ENCODE data around the gene ETS1. TPM values are rescaled to one million over a fixed set of nuclear protein-coding genes. Genes with fewer than 3 reads are reported as not detected.

ETS1 gene
- total and polyA plus RNA-seq, 2 experiments from 2014 or later, result 25.6 to 52.6 TPM

GRCh38 chr11:128547946-128548648 is 39.3 kb downstream of the ETS1 start (continued):
- TF ChIP-seq CTCF (conservative IDR thresholded peaks at IDR 0.05; ENCODE audit: low read depth in 2 of 2) (no peak), POLR2AphosphoS5 (IDR thresholded peaks at IDR 0.05; ENCODE audit: low read depth) (no peak), JUNB (IDR thresholded peaks at IDR 0.05; ENCODE audit: unreplicated experiment) (no peak), EZH2phosphoT487 (IDR thresholded peaks at IDR 0.05; ENCODE audit: unreplicated experiment) (no peak), CREB1 (CRISPR knock-in tag; IDR thresholded peaks at IDR 0.05; ENCODE audit: low read depth) (no peak), ZNF462 (CRISPR knock-in tag; IDR thresholded peaks at IDR 0.05) (no peak)

- no peak overlapping the region for H3K4me2 ChIP-seq
- no peak for DNase-seq (ENCODE audit: low spot score)
- no peak overlapping the region for H2AFZ ChIP-seq
- peaks cover 69% of the 10 kb centered on the region for H4K20me1 ChIP-seq (replicated peaks; ENCODE audit: insufficient read depth)
- H3K9me2 ChIP-seq (ENCODE audit: insufficient read depth), result no peaks in the 10 kb centered on the region
- Mint-ChIP-seq H3K9me3 (no peaks in the 10 kb centered on the region), H3K4me3 (no peak overlapping the region), H3K4me1 (peaks cover 37% of the 10 kb centered on the region), H3K27ac (no peak overlapping the region), H3K36me3 (ENCODE audit: low read depth) (peaks cover 3% of the 10 kb centered on the region; the same call in 1 of the 3 replicates), H3K27me3 (ENCODE audit: insufficient read depth, low read depth, poor library complexity) (peaks cover 59% of the 10 kb centered on the region)
- peaks cover 42% of the 10 kb centered on the region for H3K4me1 ChIP-seq (ENCODE audit: insufficient read depth)
- no peak for ATAC-seq
- no peak overlapping the region for H3K27ac ChIP-seq (ENCODE audit: low read depth)
- H3K27me3 ChIP-seq (ENCODE audit: insufficient read depth), result peaks cover 65% of the 10 kb centered on the region
- no peak overlapping the region for H3K4me3 ChIP-seq
- H3F3A ChIP-seq (replicated peaks; ENCODE audit: low read depth), result 0 out of 2 replicates have a peak, but pooled peaks cover 10% of the 10 kb centered on the region
- H3K36me3 ChIP-seq (ENCODE audit: insufficient read depth), result peaks cover 8% of the 10 kb centered on the region; the same call in 1 of the 2 replicates
- peaks cover 13% of the 10 kb centered on the region; the same call in 1 of the 2 replicates for H3K79me2 ChIP-seq (replicated peaks; ENCODE audit: insufficient read depth)
- TF ChIP-seq EZH2phosphoT487 (IDR thresholded peaks at IDR 0.05; ENCODE audit: unreplicated experiment) (no peak), CTCF (conservative IDR thresholded peaks at IDR 0.05; ENCODE audit: low read depth in 2 of 2) (no peak), REST (IDR thresholded peaks at IDR 0.05; ENCODE audit: unreplicated experiment) (no peak), JUNB (IDR thresholded peaks at IDR 0.05; ENCODE audit: unreplicated experiment) (no peak), ETS1 (IDR thresholded peaks at IDR 0.05) (no peak), CREB1 (CRISPR knock-in tag; IDR thresholded peaks at IDR 0.05; ENCODE audit: low read depth) (no peak)
Measured at GRCh38 chr11:128546916-128547315, 40.4 kb downstream of the ETS1 start.
